H1 (cell line): Measurements from ENCODE around the gene DLGAP3. TPM values are rescaled to one million over a fixed set of nuclear protein-coding genes. Genes with fewer than 3 reads are reported as not detected.

Experiments used
- ATF3 ChIP-seq: IDR thresholded peaks from 2 replicates; pipeline ENCODE4 v1.6.1; 2011; ENCODE audit warnings: low read depth, mild to moderate bottlenecking, low read length; ENCODE audit not compliant: insufficient read depth
- CHD1 ChIP-seq: IDR thresholded peaks from 2 replicates; pipeline ENCODE4 v1.6.1; 2012; ENCODE audit warnings: low read depth, low read length, improper control_type of control experiment
- EGR1 ChIP-seq: IDR thresholded peaks from 2 replicates; pipeline ENCODE4 v1.6.1; 2011; ENCODE audit warnings: low read depth, low read length, borderline replicate concordance
- RNF2 ChIP-seq: fragments of 200-900, 300-1000 bp; sonication (generic); IDR thresholded peaks from 2 replicates; pipeline ENCODE4 v1.7.1; 2016; ENCODE audit warnings: borderline replicate concordance, low read depth, mild to moderate bottlenecking, antibody characterized with exemption, low read length; ENCODE audit not compliant: poor library complexity, severe bottlenecking; ENCODE audit errors: missing control alignments
- SIX5 ChIP-seq: IDR thresholded peaks from 2 replicates; pipeline ENCODE4 v1.6.1; 2011; ENCODE audit warnings: mild to moderate bottlenecking, low read depth, low read length
- polyA plus RNA-seq, 7 experiments: library from polyadenylated mRNA; depleted of rRNA in 3 of 7; stranded (reverse) in 5 of 7; unstranded in 2 of 7; fragments of >200 nt in 5 of 7; fragments of 200-250 nt in 2 of 7; gene quantifications; 1 replicate in 5 of 7; 2 replicates in 1 of 7; 4 replicates in 1 of 7; pipeline versions ENCODE4 v1.2.1 to v1.2.3, GENCODE V29; 2011 to 2013; ENCODE audit warnings: missing spikeins in 2 of 7, mixed read lengths in 2 of 7
- total RNA-seq: library from RNA; stranded (reverse); fragmentation: NEBNext Ultra II Directional; extraction: Animal tissue kit (Norgen Biotek cat#: 25700); gene quantifications from 2 replicates; pipeline ENCODE4 v1.2.1, GENCODE V29; 2021

Gene DLGAP3
- total and polyA plus RNA-seq, 2 of the 8 experiments (the other 6 are each of a cell fraction or from before 2014, with no cell fraction given): 3.8 to 13.2 TPM

GRCh38 chr1:34825455-34826091, 103.9 kb downstream of the DLGAP3 start (continued):
- TF ChIP-seq ATF3 (no peak), EGR1 (no peak), SIX5 (no peak), CHD1 (no peak), RNF2 (no peak)
